Coronary artery (tissue), 2 donors: ENCODE data around the gene MSH3.

Source experiments
- DNase-seq: peaks from one replicate; pipeline ENCODE4 v3.0.0-alpha.2; 2017; ENCODE audit warnings: low spot score
- H3K27ac ChIP-seq, 2 donors: fragments of 200-600 bp; sonication (generic); one replicate each; pipeline ENCODE4 v1.5.1; 2016 to 2019
- H3K4me3 ChIP-seq: fragments of 200-600 bp; sonication (generic); 2 replicates; pipeline ENCODE4 v1.5.1; 2016; ENCODE audit warnings: mild to moderate bottlenecking, moderate library complexity
- CTCF ChIP-seq: fragments of 200-600 bp; sonication (generic); IDR thresholded peaks from one replicate; pipeline ENCODE4 v1.5.1; 2019; ENCODE audit warnings: antibody characterized with exemption

MSH3 gene

GRCh38 chr5:80854583-80854982, 200.1 kb downstream of the MSH3 start:
- no peak for TF ChIP-seq CTCF
- no peak for DNase-seq
- H3K27ac ChIP-seq, result no peak overlapping the region
- no peak overlapping the region for H3K4me3 ChIP-seq

- Histone ChIP-seq H3K4me3 (no peak overlapping the region), H3K27ac (no peak overlapping the region)
- TF ChIP-seq CTCF, result no peak
- no peak for DNase-seq
Measured at GRCh38 chr5:80860924-80861613, 206.6 kb downstream of the MSH3 start.

GRCh38 chr5:80863708-80864107, 209.3 kb downstream of the MSH3 start:
- TF ChIP-seq CTCF, result no peak
- Histone ChIP-seq H3K4me3 (no peak overlapping the region), H3K27ac (no peak overlapping the region)
- DNase-seq, result no peak

GRCh38 chr5:80864109-80864508, 209.7 kb downstream of the MSH3 start:
- no peak for TF ChIP-seq CTCF
- Histone ChIP-seq H3K27ac (no peak overlapping the region), H3K4me3 (no peak overlapping the region)
- no peak for DNase-seq

- no peak for DNase-seq
- TF ChIP-seq CTCF, result no peak
- no peak overlapping the region for H3K27ac ChIP-seq
- H3K4me3 ChIP-seq, result no peak overlapping the region
Measured at GRCh38 chr5:80864706-80865435, 210.4 kb downstream of the MSH3 start.

GRCh38 chr5:80865551-80865950, 211.1 kb downstream of the MSH3 start:
- Histone ChIP-seq H3K27ac (no peak overlapping the region), H3K4me3 (no peak overlapping the region)
- TF ChIP-seq CTCF, result no peak
- DNase-seq, result no peak

GRCh38 chr5:80866371-80866770, 211.9 kb downstream of the MSH3 start:
- no peak overlapping the region for H3K4me3 ChIP-seq
- DNase-seq, result no peak
- no peak for TF ChIP-seq CTCF
- H3K27ac ChIP-seq, result no peak overlapping the region
